OCI-LY1 (cell line): ENCODE measurements around the gene MLLT3.

Experiments used
- H2AFZ ChIP-seq: fragments of 200-600 bp; sonication (generic), shearing (Covaris generic); 2 replicates; pipeline ENCODE4 v1.6.0; 2014; ENCODE audit warnings: antibody characterized with exemption, mild to moderate bottlenecking, low read length
- H3F3A ChIP-seq: fragments of 200-600 bp; sonication (generic), shearing (Covaris generic); 2 replicates; pipeline ENCODE4 v1.6.0; 2014; ENCODE audit warnings: mild to moderate bottlenecking, antibody characterized with exemption, low read length, moderate library complexity; ENCODE audit not compliant: insufficient read depth
- H3K27ac ChIP-seq: fragments of 200-600 bp; sonication (generic); 2 replicates; pipeline ENCODE4 v1.5.1; 2014; ENCODE audit warnings: low read length, mixed run types, mild to moderate bottlenecking, low read depth; ENCODE audit not compliant: poor library complexity, severe bottlenecking
- H3K27me3 ChIP-seq: fragments of 200-600 bp; sonication (generic); 2 replicates; pipeline ENCODE4 v1.6.0; 2014; ENCODE audit warnings: antibody characterized with exemption, mild to moderate bottlenecking, low read length, moderate library complexity; ENCODE audit not compliant: insufficient read depth
- H3K36me3 ChIP-seq: fragments of 200-600 bp; sonication (generic); 2 replicates; pipeline ENCODE4 v1.6.1; 2014; ENCODE audit warnings: mild to moderate bottlenecking, antibody characterized with exemption, low read length, moderate library complexity, mixed read lengths; ENCODE audit not compliant: insufficient read depth
- H3K4me1 ChIP-seq: fragments of 200-600 bp; sonication (generic); 2 replicates; pipeline ENCODE4 v1.5.1; 2014; ENCODE audit warnings: mild to moderate bottlenecking, low read length, moderate library complexity; ENCODE audit not compliant: insufficient read depth, severe bottlenecking
- H3K4me2 ChIP-seq: fragments of 200-600 bp; sonication (generic), shearing (Covaris generic); 2 replicates; pipeline ENCODE4 v1.6.1; 2014; ENCODE audit warnings: low read length
- H3K4me3 ChIP-seq: fragments of 200-600 bp; sonication (generic); 2 replicates; pipeline ENCODE4 v1.5.1; 2014; ENCODE audit warnings: low read length, low read depth, mild to moderate bottlenecking, mixed read lengths; ENCODE audit not compliant: poor library complexity, severe bottlenecking
- H3K79me2 ChIP-seq: fragments of 200-600 bp; shearing (Covaris generic); 2 replicates; pipeline ENCODE4 v1.6.1; 2016; ENCODE audit warnings: mixed run types, low read length, mixed read lengths; ENCODE audit not compliant: insufficient read depth
- H3K9ac ChIP-seq: fragments of 200-600 bp; sonication (generic), shearing (Covaris generic); 2 replicates; pipeline ENCODE4 v1.6.1; 2014; ENCODE audit warnings: mild to moderate bottlenecking, low read length, mixed read lengths
- H3K9me2 ChIP-seq: fragments of 200-600 bp; sonication (generic), shearing (Covaris generic); 2 replicates; pipeline ENCODE4 v1.6.1; 2014; ENCODE audit warnings: low read depth, mild to moderate bottlenecking, low read length, mixed read lengths
- H3K9me3 ChIP-seq: fragments of 200-600 bp; shearing (Covaris generic); 2 replicates; pipeline ENCODE4 v1.6.1; 2014; ENCODE audit warnings: low read length, mixed read lengths
- H4K20me1 ChIP-seq: fragments of 200-600 bp; sonication (generic), shearing (Covaris generic); 2 replicates; pipeline ENCODE4 v1.6.0; 2016; ENCODE audit warnings: mild to moderate bottlenecking, low read length; ENCODE audit not compliant: insufficient read depth
- CTCF ChIP-seq: fragments of 200-600 bp; sonication (generic), shearing (Covaris generic); IDR thresholded peaks from 2 replicates; pipeline ENCODE4 v1.5.1; 2017; ENCODE audit warnings: mild to moderate bottlenecking, antibody characterized with exemption, low read length, moderate library complexity, mixed read lengths
- EZH2 ChIP-seq: fragments of 200-600 bp; sonication (generic), shearing (Covaris generic); IDR thresholded peaks from 2 replicates; pipeline ENCODE4 v1.8.0; 2017; ENCODE audit warnings: borderline replicate concordance, mixed run types, mild to moderate bottlenecking, antibody characterized with exemption, low read length, moderate library complexity, mixed read lengths

MLLT3 gene

DNA sequence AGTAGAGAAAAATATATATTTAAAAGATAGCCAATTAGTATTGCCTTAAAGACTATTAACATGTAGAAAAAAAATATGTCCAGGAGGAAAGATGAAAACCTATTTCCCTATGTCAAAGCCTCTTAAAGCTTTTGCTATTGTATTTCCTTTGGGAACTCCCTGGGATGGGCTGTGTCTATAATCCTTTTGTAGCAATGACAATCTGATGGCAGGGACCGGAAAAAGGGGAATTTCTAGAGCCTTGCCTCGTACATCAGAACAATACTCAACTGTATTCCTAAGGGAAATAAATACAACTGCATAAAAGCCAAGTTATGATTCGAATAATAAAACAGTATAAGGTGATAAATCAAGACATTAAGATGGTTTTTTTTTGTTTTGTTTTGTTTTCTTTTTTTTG lies 257.3 kb downstream of the MLLT3 start:
- no peaks in the 10 kb centered on the region for H3K9me3 ChIP-seq
- H3K9ac ChIP-seq = no peak overlapping the region

GRCh38 chr9:20363233-20363632 lies 259.1 kb downstream of the MLLT3 start:
- no peak overlapping the region for H3K4me2 ChIP-seq
- peaks cover 21% of the 10 kb centered on the region for H3K79me2 ChIP-seq
- H3K9ac ChIP-seq = no peak overlapping the region
- H3K9me3 ChIP-seq = no peaks in the 10 kb centered on the region
- peaks cover 98% of the 10 kb centered on the region for H3K36me3 ChIP-seq
- H3K4me1 ChIP-seq = peaks cover 17% of the 10 kb centered on the region
- H3F3A ChIP-seq = no peaks in the 10 kb centered on the region; the same call in 1 of the 2 replicates
- no peaks in the 10 kb centered on the region for H3K9me2 ChIP-seq
- no peak overlapping the region for H3K27ac ChIP-seq
- no peak overlapping the region for H2AFZ ChIP-seq
- no peak overlapping the region for H3K4me3 ChIP-seq
- no peak for TF ChIP-seq EZH2
- H4K20me1 ChIP-seq = no peaks in the 10 kb centered on the region
- no peaks in the 10 kb centered on the region for H3K27me3 ChIP-seq

More for the DNA sequence above, 257.3 kb downstream of the MLLT3 start:
- TF ChIP-seq EZH2 (no peak), CTCF (no peak)
- Histone ChIP-seq H3K27ac (peak overlapping the region; percentile 39), H2AFZ (no peak overlapping the region), H4K20me1 (no peaks in the 10 kb centered on the region), H3K27me3 (no peaks in the 10 kb centered on the region), H3K4me2 (no peak overlapping the region), H3K36me3 (peaks cover 99% of the 10 kb centered on the region), H3K4me3 (no peak overlapping the region), H3K9me2 (no peaks in the 10 kb centered on the region), H3K79me2 (peaks cover 39% of the 10 kb centered on the region), H3F3A (no peaks in the 10 kb centered on the region; the same call in 1 of the 2 replicates), H3K4me1 (peaks cover 22% of the 10 kb centered on the region)

- Histone ChIP-seq H3K79me2 (peaks cover 8% of the 10 kb centered on the region; the same call in 1 of the 2 replicates), H3K36me3 (peaks cover 98% of the 10 kb centered on the region), H3K4me1 (peaks cover 25% of the 10 kb centered on the region), H3K27me3 (no peaks in the 10 kb centered on the region), H3K27ac (peak overlapping the region; percentile 8), H3F3A (no peaks in the 10 kb centered on the region; the same call in 1 of the 2 replicates), H4K20me1 (no peaks in the 10 kb centered on the region), H3K9me2 (no peaks in the 10 kb centered on the region), H3K4me3 (no peak overlapping the region), H2AFZ (no peak overlapping the region), H3K9ac (no peak overlapping the region), H3K4me2 (no peak overlapping the region), H3K9me3 (no peaks in the 10 kb centered on the region)
- TF ChIP-seq CTCF (no peak), EZH2 (no peak)
Observed at GRCh38 chr9:20361656-20362570, 260.4 kb downstream of the MLLT3 start.
